HEK293T (cell line): ENCODE data around the gene MSS51.
"Not testable (repeated sequence)": the region's sequence is repeated elsewhere in the genome, so short reads cannot be mapped to it uniquely, and the experiment has no call there.

Source experiments
- CTCF ChIA-PET: fragments of 350-600 bp; formaldehyde crosslinking; extraction: SDS; loops from one replicate; lab custom pipeline; 2021; ENCODE audit warnings: antibody characterized with exemption, inconsistent platforms; lab: Yijun Ruan, JAX
- POLR2A ChIA-PET: fragments of 350-600 bp; formaldehyde crosslinking; extraction: SDS; loops from one replicate; lab custom pipeline; 2020; ENCODE audit warnings: antibody characterized with exemption, inconsistent platforms; lab: Yijun Ruan, JAX
- DNase-seq: peaks from one replicate; pipeline ENCODE4 v3.0.0; 2012; ENCODE audit warnings: mixed read lengths; ENCODE audit errors: extremely low spot score
- ARNT ChIP-seq: fragments of 450-650 bp; IDR thresholded peaks from 2 replicates; pipeline ENCODE4 v1.6.1; 2017; ENCODE audit warnings: mild to moderate bottlenecking
- BHLHE40 ChIP-seq: fragments of 450-650 bp; IDR thresholded peaks from 2 replicates; pipeline ENCODE4 v1.6.1; 2016; ENCODE audit warnings: mild to moderate bottlenecking, moderate library complexity, borderline replicate concordance
- CTBP1 ChIP-seq: fragments of 450-650 bp; IDR thresholded peaks from 2 replicates; pipeline ENCODE4 v1.6.1; 2016; ENCODE audit warnings: borderline replicate concordance
- ELF4 ChIP-seq: fragments of 450-650 bp; IDR thresholded peaks from 2 replicates; pipeline ENCODE4 v1.6.1; 2017; ENCODE audit warnings: antibody characterized with exemption
- FOXA1 ChIP-seq: fragments of 450-650 bp; IDR thresholded peaks from 2 replicates; pipeline ENCODE4 v1.6.1; 2016; ENCODE audit warnings: mild to moderate bottlenecking
- FOXK2 ChIP-seq: fragments of 450-650 bp; IDR thresholded peaks from 2 replicates; pipeline ENCODE4 v1.6.1; 2016; ENCODE audit warnings: mild to moderate bottlenecking
- FOXM1 ChIP-seq: fragments of 450-650 bp; IDR thresholded peaks from 2 replicates; pipeline ENCODE4 v1.6.1; 2017; ENCODE audit warnings: mild to moderate bottlenecking, borderline replicate concordance
- HDGF ChIP-seq: fragments of 450-650 bp; IDR thresholded peaks from 2 replicates; pipeline ENCODE4 v1.6.1; 2017; ENCODE audit warnings: antibody characterized with exemption, borderline replicate concordance
- L3MBTL2 ChIP-seq: fragments of 450-650 bp; conservative IDR thresholded peaks from 2 replicates; pipeline ENCODE4 v1.6.1; 2016; ENCODE audit warnings: mild to moderate bottlenecking
- LEF1 ChIP-seq: fragments of 450-650 bp; IDR thresholded peaks from 2 replicates; pipeline ENCODE4 v1.6.1; 2017; ENCODE audit warnings: mild to moderate bottlenecking, borderline replicate concordance
- NFRKB ChIP-seq: fragments of 450-650 bp; IDR thresholded peaks from 2 replicates; pipeline ENCODE4 v1.6.1; 2016; ENCODE audit warnings: mild to moderate bottlenecking, moderate library complexity
- PKNOX1 ChIP-seq: fragments of 450-650 bp; IDR thresholded peaks from 2 replicates; pipeline ENCODE4 v1.6.1; 2016
- SP1 ChIP-seq: fragments of 450-650 bp; IDR thresholded peaks from 2 replicates; pipeline ENCODE4 v1.6.1; 2017
- SUZ12 ChIP-seq: fragments of 450-650 bp; IDR thresholded peaks from 2 replicates; pipeline ENCODE4 v1.6.1; 2016; ENCODE audit warnings: mild to moderate bottlenecking
- TARDBP ChIP-seq: fragments of 450-650 bp; IDR thresholded peaks from 2 replicates; pipeline ENCODE4 v1.6.1; 2016
- ZNF384 ChIP-seq: fragments of 450-650 bp; IDR thresholded peaks from 2 replicates; pipeline ENCODE4 v1.6.1; 2016

Gene MSS51

GRCh38 chr10:73401636-73402035 is 31.7 kb downstream of the MSS51 start:
- DNase-seq = no peak
- CTCF ChIA-PET = no interaction called here
- TF ChIP-seq FOXM1 (no peak), TARDBP (no peak), SP1 (no peak), ELF4 (no peak)
- POLR2A ChIA-PET = interaction anchor here (1.0 kb wide), 1 partner anchor 12 kb away, joined by 3 read pairs; no protein-coding TSS in a partner anchor

GRCh38 chr10:73399063-73399462 is 34.3 kb downstream of the MSS51 start:
- DNase-seq = no peak
- ChIA-PET CTCF (no interaction called here), POLR2A (no interaction called here)
- no peak for TF ChIP-seq SP1

GRCh38 chr10:73398024-73398423 is 35.3 kb downstream of the MSS51 start:
- peak; percentile 35 for DNase-seq
- CTCF ChIA-PET = no interaction called here
- TF ChIP-seq NFRKB = no peak
- TF ChIP-seq FOXM1 = no peak
- TF ChIP-seq FOXA1 = no peak
- no peak for TF ChIP-seq SP1
- no peak for TF ChIP-seq BHLHE40
- TF ChIP-seq ZNF384 = no peak
- TF ChIP-seq TARDBP = no peak
- no peak for TF ChIP-seq SUZ12
- TF ChIP-seq HDGF = no peak
- no peak for TF ChIP-seq LEF1
- no peak for TF ChIP-seq CTBP1
- no peak for TF ChIP-seq L3MBTL2
- no peak for TF ChIP-seq ELF4
- no peak for TF ChIP-seq FOXK2
- TF ChIP-seq PKNOX1 = no peak
- no peak for TF ChIP-seq ARNT
- POLR2A ChIA-PET = no interaction called here

GRCh38 chr10:73394325-73394724 is 39.0 kb downstream of the MSS51 start:
- DNase-seq, CTCF ChIA-PET, POLR2A ChIA-PET: not testable (repeated sequence)

GRCh38 chr10:73388228-73388627 is 45.1 kb downstream of the MSS51 start:
- no peak for TF ChIP-seq ZNF384
- no peak for TF ChIP-seq FOXA1
- no peak for TF ChIP-seq FOXK2
- no peak for TF ChIP-seq ARNT
- no peak for TF ChIP-seq ELF4
- TF ChIP-seq CTBP1 = no peak
- no peak for TF ChIP-seq TARDBP
- no peak for TF ChIP-seq NFRKB
- TF ChIP-seq PKNOX1 = no peak
- TF ChIP-seq BHLHE40 = no peak
- TF ChIP-seq HDGF = no peak
- no peak for TF ChIP-seq FOXM1
- no peak for TF ChIP-seq SUZ12
- no peak for TF ChIP-seq L3MBTL2
- no peak for TF ChIP-seq SP1
- no peak for TF ChIP-seq LEF1
- CTCF ChIA-PET = no interaction called here
- POLR2A ChIA-PET = no interaction called here
- no peak for DNase-seq

GRCh38 chr10:73386583-73386982 is 46.8 kb downstream of the MSS51 start:
- CTCF ChIA-PET = no interaction called here

More at GRCh38 chr10:73386583-73386982, 46.8 kb downstream of the MSS51 start:
- no peak for TF ChIP-seq SUZ12
- TF ChIP-seq ELF4 = no peak
- no peak for TF ChIP-seq FOXA1
- TF ChIP-seq PKNOX1 = no peak
- TF ChIP-seq BHLHE40 = no peak
- TF ChIP-seq NFRKB = no peak
- no peak for TF ChIP-seq TARDBP
- POLR2A ChIA-PET = no interaction called here
- DNase-seq = no peak
